ENCODE results near the gene CYP4F22.
"Not testable (repeated sequence)": the region's sequence is repeated elsewhere in the genome, so short reads cannot be mapped to it uniquely, and the experiment has no call there.

DNA sequence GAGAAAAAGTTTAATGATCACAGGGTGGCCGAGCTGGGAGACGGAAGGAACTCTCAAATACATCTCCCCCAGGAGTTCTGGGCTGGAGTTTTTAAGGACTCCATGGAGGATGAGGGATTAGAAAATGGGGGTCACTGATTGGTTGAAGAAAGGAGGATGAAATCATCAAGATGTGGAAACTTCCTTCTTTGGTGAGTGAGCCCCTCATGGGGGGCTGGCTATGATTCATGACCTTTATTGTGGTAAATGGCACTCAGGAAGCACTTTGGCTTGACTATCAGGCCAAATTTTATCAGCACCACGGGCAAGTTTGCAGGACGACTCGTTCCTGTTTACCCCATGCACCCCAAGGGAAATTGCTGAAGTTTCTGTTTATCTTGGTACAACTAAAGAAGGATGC is 84.2 kb downstream of the CYP4F22 start:
- not testable (repeated sequence) for TF ChIP-seq EZH2 (IDR thresholded peaks at IDR 0.05; ENCODE audit: low read depth)
- TF ChIP-seq, protein P1, sequence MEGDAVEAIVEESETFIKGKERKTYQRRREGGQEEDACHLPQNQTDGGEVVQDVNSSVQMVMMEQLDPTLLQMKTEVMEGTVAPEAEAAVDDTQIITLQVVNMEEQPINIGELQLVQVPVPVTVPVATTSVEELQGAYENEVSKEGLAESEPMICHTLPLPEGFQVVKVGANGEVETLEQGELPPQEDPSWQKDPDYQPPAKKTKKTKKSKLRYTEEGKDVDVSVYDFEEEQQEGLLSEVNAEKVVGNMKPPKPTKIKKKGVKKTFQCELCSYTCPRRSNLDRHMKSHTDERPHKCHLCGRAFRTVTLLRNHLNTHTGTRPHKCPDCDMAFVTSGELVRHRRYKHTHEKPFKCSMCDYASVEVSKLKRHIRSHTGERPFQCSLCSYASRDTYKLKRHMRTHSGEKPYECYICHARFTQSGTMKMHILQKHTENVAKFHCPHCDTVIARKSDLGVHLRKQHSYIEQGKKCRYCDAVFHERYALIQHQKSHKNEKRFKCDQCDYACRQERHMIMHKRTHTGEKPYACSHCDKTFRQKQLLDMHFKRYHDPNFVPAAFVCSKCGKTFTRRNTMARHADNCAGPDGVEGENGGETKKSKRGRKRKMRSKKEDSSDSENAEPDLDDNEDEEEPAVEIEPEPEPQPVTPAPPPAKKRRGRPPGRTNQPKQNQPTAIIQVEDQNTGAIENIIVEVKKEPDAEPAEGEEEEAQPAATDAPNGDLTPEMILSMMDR (conservative IDR thresholded peaks at IDR 0.05) = not testable (repeated sequence)

Measured in PC-9 (cell line).